Breast epithelium (tissue), 4 donors: ENCODE measurements around the gene TEX22. TPM values are rescaled to one million over a fixed set of nuclear protein-coding genes. Genes with fewer than 3 reads are reported as not detected.

Experiments used
- DNase-seq, 2 donors: peaks; one replicate each; pipeline ENCODE4 v3.0.0-alpha.2; 2019; ENCODE audit warnings: low spot score in 2 of 2
- H3K27ac ChIP-seq, 2 donors: fragments of 200-600 bp; sonication (generic) in 1 of 2; one replicate each; pipeline ENCODE4 v1.5.1; 2016 to 2019; ENCODE audit warnings: mild to moderate bottlenecking in 1 of 2
- H3K27me3 ChIP-seq, 2 donors: fragments of 200-600 bp; sonication (generic) in 1 of 2; one replicate each; pipeline versions ENCODE4 v1.5.1 to v1.6.0; 2017 to 2019; ENCODE audit warnings: control low read depth in 1 of 2, mild to moderate bottlenecking in 1 of 2
- H3K36me3 ChIP-seq: fragments of 200-600 bp; one replicate; pipeline ENCODE4 v1.5.1; 2019
- H3K4me1 ChIP-seq, 2 donors: fragments of 200-600 bp; sonication (generic); one replicate each; pipeline ENCODE4 v1.5.1; 2016 to 2019; ENCODE audit warnings: control low read depth in 1 of 2
- H3K4me3 ChIP-seq, 3 donors: fragments of 200-600 bp; sonication (generic); 1 replicate in 2 of 3; 2 replicates in 1 of 3; pipeline ENCODE4 v1.5.1; 2016 to 2019; ENCODE audit warnings: mild to moderate bottlenecking in 3 of 3, moderate library complexity in 2 of 3
- H3K9me3 ChIP-seq, 2 donors: fragments of 200-600 bp; sonication (generic) in 1 of 2; one replicate each; pipeline ENCODE4 v1.5.1; 2016 to 2019; ENCODE audit warnings: control low read depth in 1 of 2
- POLR2A ChIP-seq: fragments of 450-650 bp; IDR thresholded peaks from one replicate; pipeline ENCODE4 v1.6.1; 2016; ENCODE audit warnings: antibody characterized with exemption, mild to moderate bottlenecking, moderate library complexity
- POLR2AphosphoS5 ChIP-seq, 3 donors: sonication (generic); formaldehyde crosslinking; IDR thresholded peaks; one replicate each; pipeline ENCODE4 v1.6.1; 2017; ENCODE audit warnings: antibody characterized with exemption in 3 of 3
- intact Hi-C: fragments of 100-400 bp; cut with DNase I; formaldehyde crosslinking; loops from one replicate; pipeline ENCODE4 v1.15.1; 2023; ENCODE audit warnings: low total_unique reads
- total RNA-seq, 3 donors: library from RNA; depleted of rRNA; stranded (reverse); fragments of >200 nt; gene quantifications; one replicate each; pipeline ENCODE4 v1.1.0, GENCODE V29; 2016
- TF ChIP-seq, protein P1 (sequence below), 3 donors: fragments of 450-650 bp; IDR thresholded peaks; one replicate each; pipeline ENCODE4 v1.5.1; 2016 to 2017; ENCODE audit warnings: antibody characterized with exemption in 3 of 3, mild to moderate bottlenecking in 3 of 3, moderate library complexity in 3 of 3

The TEX22 gene
- total RNA-seq, 3 donors from 2014 or later = 0.33 to 0.64 (median 0.59) TPM

- Histone ChIP-seq H3K9me3 (no peaks in the 10 kb centered on the region), H3K36me3 (no peaks in the 10 kb centered on the region), H3K27me3 (no peaks in the 10 kb centered on the region), H3K4me3 (no peak overlapping the region), H3K27ac (no peak overlapping the region), H3K4me1 (no peaks in the 10 kb centered on the region)
- no peak for DNase-seq
- no peak for TF ChIP-seq POLR2A
- TF ChIP-seq POLR2AphosphoS5 (IDR thresholded peaks at IDR 0.05) = no peak
- TF ChIP-seq, protein P1, sequence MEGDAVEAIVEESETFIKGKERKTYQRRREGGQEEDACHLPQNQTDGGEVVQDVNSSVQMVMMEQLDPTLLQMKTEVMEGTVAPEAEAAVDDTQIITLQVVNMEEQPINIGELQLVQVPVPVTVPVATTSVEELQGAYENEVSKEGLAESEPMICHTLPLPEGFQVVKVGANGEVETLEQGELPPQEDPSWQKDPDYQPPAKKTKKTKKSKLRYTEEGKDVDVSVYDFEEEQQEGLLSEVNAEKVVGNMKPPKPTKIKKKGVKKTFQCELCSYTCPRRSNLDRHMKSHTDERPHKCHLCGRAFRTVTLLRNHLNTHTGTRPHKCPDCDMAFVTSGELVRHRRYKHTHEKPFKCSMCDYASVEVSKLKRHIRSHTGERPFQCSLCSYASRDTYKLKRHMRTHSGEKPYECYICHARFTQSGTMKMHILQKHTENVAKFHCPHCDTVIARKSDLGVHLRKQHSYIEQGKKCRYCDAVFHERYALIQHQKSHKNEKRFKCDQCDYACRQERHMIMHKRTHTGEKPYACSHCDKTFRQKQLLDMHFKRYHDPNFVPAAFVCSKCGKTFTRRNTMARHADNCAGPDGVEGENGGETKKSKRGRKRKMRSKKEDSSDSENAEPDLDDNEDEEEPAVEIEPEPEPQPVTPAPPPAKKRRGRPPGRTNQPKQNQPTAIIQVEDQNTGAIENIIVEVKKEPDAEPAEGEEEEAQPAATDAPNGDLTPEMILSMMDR (IDR thresholded peaks at IDR 0.05) = no peak
- intact Hi-C loops = no loop called here
Observed at GRCh38 chr14:105437723-105438500, 39.6 kb downstream of the TEX22 start.

GRCh38 chr14:105439179-105439578, 40.8 kb downstream of the TEX22 start:
- no peak overlapping the region for H3K27ac ChIP-seq
- no peak overlapping the region for H3K4me3 ChIP-seq
- H3K36me3 ChIP-seq = no peaks in the 10 kb centered on the region
- TF ChIP-seq POLR2AphosphoS5 (IDR thresholded peaks at IDR 0.05) = no peak
- no peak for TF ChIP-seq POLR2A
- TF ChIP-seq, protein P1 (IDR thresholded peaks at IDR 0.05) = no peak
- H3K27me3 ChIP-seq = no peaks in the 10 kb centered on the region
- no peak for DNase-seq
- no peaks in the 10 kb centered on the region for H3K9me3 ChIP-seq
- intact Hi-C loops = no loop called here
- no peaks in the 10 kb centered on the region for H3K4me1 ChIP-seq

DNA sequence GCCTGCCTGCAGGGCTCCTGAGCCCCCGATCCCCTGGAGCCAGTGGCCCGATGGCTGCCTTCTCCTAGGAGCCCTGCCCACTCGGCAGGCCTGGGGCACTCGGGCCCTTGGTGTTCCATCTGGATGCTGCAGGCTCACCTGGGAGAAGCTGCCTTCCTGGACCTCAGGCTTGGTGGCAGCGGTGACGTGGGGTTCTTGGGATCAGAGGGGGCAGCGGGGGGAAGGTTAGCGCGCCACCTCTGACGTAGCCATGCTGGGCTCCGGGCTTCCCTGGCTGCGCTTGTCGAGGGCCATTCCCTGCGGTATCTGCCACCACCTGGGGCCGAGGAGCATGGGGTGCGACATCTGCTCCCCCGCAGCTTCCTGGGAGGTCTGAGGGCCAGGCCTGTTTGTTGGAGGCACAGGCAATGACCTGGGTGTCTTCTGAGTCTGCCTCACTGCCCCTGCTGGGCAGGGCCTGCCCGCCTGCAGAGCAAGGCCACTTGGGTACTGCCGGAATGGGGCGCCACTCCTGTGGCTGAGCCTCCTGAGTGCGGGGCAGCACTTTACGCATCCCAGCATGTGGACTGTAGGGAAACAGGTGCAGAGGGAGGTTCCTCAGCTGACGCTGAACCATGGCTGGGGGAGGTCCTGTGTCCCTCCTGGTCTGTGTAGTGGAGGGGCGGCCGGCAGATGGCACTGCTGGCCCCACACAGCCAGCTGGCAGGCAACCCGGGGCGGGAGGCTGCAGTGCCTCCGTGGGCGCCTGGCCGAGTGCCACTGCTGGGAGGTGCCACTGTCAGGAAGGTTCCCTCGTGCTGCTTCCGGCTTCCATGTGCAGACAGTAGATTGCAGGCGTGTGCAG, 41.6 kb downstream of the TEX22 start:
- H3K36me3 ChIP-seq = no peaks in the 10 kb centered on the region
- TF ChIP-seq POLR2A (no peak), POLR2AphosphoS5 (IDR thresholded peaks at IDR 0.05) (no peak)
- TF ChIP-seq, protein P1 (IDR thresholded peaks at IDR 0.05) = no peak
- intact Hi-C loops = no loop called here
- no peak overlapping the region for H3K27ac ChIP-seq
- no peak overlapping the region for H3K4me3 ChIP-seq
- no peaks in the 10 kb centered on the region for H3K27me3 ChIP-seq
- H3K9me3 ChIP-seq = no peaks in the 10 kb centered on the region
- no peak for DNase-seq
- no peaks in the 10 kb centered on the region for H3K4me1 ChIP-seq

GRCh38 chr14:105440554-105440900, 42.2 kb downstream of the TEX22 start:
- DNase-seq = no peak
- Histone ChIP-seq H3K4me3 (no peak overlapping the region), H3K9me3 (no peaks in the 10 kb centered on the region), H3K36me3 (no peaks in the 10 kb centered on the region), H3K27ac (no peak overlapping the region), H3K27me3 (no peaks in the 10 kb centered on the region), H3K4me1 (no peaks in the 10 kb centered on the region)
- TF ChIP-seq POLR2A (no peak), POLR2AphosphoS5 (IDR thresholded peaks at IDR 0.05) (no peak)
- TF ChIP-seq, protein P1 (IDR thresholded peaks at IDR 0.05) = no peak
- intact Hi-C loops = no loop called here

DNA sequence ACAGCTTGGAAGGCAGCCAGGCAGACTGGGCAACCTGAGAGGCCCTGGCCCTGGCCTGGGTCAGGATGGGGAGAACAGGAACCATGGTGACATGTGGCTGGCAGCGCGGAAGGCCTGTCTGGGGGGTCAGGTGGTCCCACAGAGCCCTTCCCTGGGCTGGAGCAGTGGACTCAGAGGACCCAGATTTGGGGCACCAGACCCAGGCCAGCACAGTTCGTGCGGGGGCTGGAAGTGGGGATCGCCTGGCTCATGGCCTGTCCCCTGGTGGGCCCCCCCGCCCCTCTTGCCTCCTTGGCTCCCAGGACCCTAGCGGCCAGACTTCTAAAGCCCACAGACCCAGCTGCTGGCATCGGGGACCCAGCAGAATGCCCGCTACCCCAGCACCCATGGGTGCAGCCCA, 42.7 kb downstream of the TEX22 start:
- H3K4me1 ChIP-seq = no peaks in the 10 kb centered on the region
- intact Hi-C loops = no loop called here
- H3K4me3 ChIP-seq = no peak overlapping the region
- no peak overlapping the region for H3K27ac ChIP-seq
- DNase-seq = no peak
- no peak for TF ChIP-seq POLR2AphosphoS5 (IDR thresholded peaks at IDR 0.05)
- no peak for TF ChIP-seq POLR2A
- TF ChIP-seq, protein P1 (IDR thresholded peaks at IDR 0.05) = no peak
- no peaks in the 10 kb centered on the region for H3K9me3 ChIP-seq
- H3K27me3 ChIP-seq = no peaks in the 10 kb centered on the region
- H3K36me3 ChIP-seq = no peaks in the 10 kb centered on the region
